ENCODE data around the gene NTM.

The NTM gene

DNA sequence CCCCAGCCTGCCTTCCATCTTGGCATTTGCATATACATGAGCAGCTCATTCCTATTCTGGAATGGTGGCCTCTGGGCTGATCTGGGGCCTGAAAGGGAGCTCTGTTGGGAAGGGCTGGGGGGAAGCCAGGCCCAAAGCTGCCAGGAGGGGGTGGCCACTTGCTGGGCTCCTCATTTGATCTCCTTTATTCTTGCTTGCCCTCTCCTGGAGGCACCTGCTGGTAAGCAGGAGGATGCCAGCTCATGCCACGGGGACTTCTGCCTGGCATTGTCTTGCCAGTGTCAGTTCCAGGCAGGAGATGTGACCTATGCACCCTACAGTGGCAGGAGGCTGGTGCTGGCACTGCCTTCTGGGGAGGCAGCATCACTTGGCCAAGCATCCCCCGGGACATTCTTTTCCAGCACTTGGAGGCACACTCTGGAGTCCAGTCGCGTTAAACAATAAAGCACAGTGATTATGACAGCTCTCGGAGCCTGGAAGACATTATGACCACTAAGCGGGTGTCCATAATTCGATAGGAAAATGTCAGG is 128.3 kb downstream of the NTM start:
- no peak for DNase-seq (ENCODE audit: low read depth)
- H3K4me3 ChIP-seq (ENCODE audit: low read length): no peak overlapping the region
- no peak for TF ChIP-seq CTCF (conservative IDR thresholded peaks at IDR 0.05; ENCODE audit: low read depth, low read length)

GRCh38 chr11:131499199-131499598 is 128.8 kb downstream of the NTM start:
- no peak for TF ChIP-seq CTCF (conservative IDR thresholded peaks at IDR 0.05; ENCODE audit: low read depth, low read length)
- H3K4me3 ChIP-seq (ENCODE audit: low read length): no peak overlapping the region
- no peak for DNase-seq (ENCODE audit: low read depth)

DNA sequence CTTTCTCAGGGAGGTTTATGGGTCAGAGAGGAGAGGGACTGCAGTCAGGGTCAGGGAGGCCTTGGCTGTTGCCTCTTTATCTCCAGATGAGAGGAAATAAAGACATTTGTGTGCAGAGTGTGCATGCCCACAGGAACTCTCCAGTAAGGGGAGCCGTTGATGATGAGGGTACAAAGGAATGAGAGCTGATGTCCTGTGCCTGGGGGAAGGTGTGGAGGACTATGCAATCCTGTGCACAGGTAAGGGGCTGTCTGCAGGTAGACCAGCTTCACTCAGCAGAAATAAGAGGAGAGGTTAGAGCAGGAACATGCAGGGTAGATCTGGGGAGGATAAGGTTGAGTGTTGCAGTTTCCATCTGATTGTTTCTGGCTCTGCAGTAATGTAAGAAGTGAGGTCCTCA is 132.6 kb downstream of the NTM start:
- no peak for DNase-seq (ENCODE audit: low read depth)
- H3K4me3 ChIP-seq (ENCODE audit: low read length): no peak overlapping the region
- TF ChIP-seq CTCF (conservative IDR thresholded peaks at IDR 0.05; ENCODE audit: low read depth, low read length): no peak

DNA sequence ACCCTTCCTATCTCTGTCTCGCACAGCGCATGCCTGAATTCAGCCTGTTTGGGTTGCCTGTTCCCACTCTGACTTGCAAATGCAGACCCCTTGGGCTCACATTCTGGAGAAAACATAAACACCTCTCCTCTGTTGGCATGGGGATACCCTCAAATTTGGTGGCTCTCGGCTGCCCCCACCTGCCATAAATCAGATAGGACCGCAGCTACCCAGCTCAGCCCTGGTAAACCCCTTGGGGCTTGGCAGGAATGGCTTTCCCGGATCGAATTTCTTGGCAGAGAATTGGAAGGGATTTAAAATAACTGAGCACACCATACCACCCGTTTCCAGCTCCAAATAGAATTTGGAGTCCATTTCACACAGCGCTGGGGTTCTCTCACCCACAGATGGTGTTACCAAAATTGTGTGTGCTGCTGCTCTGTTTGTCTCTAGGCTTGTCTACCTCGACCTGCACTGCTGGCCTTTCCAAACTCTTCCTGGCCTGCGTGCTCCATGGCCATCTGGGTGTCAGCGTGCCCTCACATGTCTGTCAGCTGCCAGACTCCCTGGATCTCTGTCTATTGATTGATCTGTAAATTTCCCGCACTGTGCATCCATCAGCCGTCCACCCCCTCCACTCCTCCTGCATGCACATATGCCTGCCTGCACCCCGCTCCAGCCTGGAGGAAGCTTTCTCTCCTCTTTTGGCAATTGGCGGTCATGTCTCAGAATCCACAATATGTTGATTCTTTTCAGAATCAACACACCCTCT is 134.0 kb downstream of the NTM start:
- peak; percentile 37 for TF ChIP-seq CTCF (conservative IDR thresholded peaks at IDR 0.05; ENCODE audit: low read depth, low read length)
- no peak overlapping the region for H3K4me3 ChIP-seq (ENCODE audit: low read length)
- no peak for DNase-seq (ENCODE audit: low read depth)

DNA sequence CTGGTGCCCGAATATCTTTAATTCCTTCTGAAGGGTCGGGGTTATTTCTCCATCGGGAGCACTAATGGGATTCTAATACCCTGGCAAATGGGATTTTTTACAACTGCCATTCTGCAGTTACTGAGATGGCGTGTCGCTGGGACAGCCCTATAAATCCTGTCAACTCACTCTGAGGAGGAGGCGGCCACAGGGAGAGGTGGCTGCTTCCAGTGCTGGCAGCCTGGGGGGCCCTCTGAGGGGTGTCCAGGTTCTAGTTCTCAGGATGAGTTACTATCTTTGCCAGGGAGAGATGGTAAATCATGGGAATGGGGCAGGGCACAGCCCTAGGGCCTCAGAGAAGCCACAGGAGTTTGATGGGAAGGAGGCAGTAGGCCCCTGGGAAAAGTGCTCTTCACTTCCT is 135.9 kb downstream of the NTM start:
- no peak for DNase-seq (ENCODE audit: low read depth)
- TF ChIP-seq CTCF (conservative IDR thresholded peaks at IDR 0.05; ENCODE audit: low read depth, low read length): no peak

GRCh38 chr11:131510662-131511061 is 140.2 kb downstream of the NTM start:
- TF ChIP-seq CTCF (conservative IDR thresholded peaks at IDR 0.05; ENCODE audit: low read depth, low read length): no peak

More for the DNA sequence above, 135.9 kb downstream of the NTM start:
- H3K4me3 ChIP-seq (ENCODE audit: low read length): no peak overlapping the region

GRCh38 chr11:131511794-131512193 is 141.4 kb downstream of the NTM start:
- TF ChIP-seq CTCF (conservative IDR thresholded peaks at IDR 0.05; ENCODE audit: low read depth, low read length): peak; percentile 69
- DNase-seq (ENCODE audit: low read depth): no peak
- H3K4me3 ChIP-seq (ENCODE audit: low read length): no peak overlapping the region

More at GRCh38 chr11:131510662-131511061, 140.2 kb downstream of the NTM start:
- DNase-seq (ENCODE audit: low read depth): no peak
- no peak overlapping the region for H3K4me3 ChIP-seq (ENCODE audit: low read length)
